Adipocyte (in vitro differentiated cells): ENCODE measurements around the gene TMEM123.

ENCODE experiments used
- DNase-seq: peaks from one replicate; pipeline ENCODE4 v3.0.0-alpha.2; 2015; ENCODE audit warnings: low read depth
- H3K27me3 ChIP-seq: replicated peaks from 2 replicates; pipeline ENCODE4 v1.7.0; 2013; ENCODE audit warnings: mild to moderate bottlenecking, low read length, moderate library complexity; ENCODE audit not compliant: control insufficient read depth, insufficient read depth
- H3K36me3 ChIP-seq: 2 replicates; pipeline ENCODE4 v1.7.0; 2013; ENCODE audit warnings: low read length, mild to moderate bottlenecking, moderate library complexity; ENCODE audit not compliant: control insufficient read depth, insufficient read depth, severe bottlenecking
- H3K4me1 ChIP-seq: 2 replicates; pipeline ENCODE4 v1.7.0; 2013; ENCODE audit warnings: mild to moderate bottlenecking, low read length, moderate library complexity; ENCODE audit not compliant: control insufficient read depth, insufficient read depth
- H3K4me3 ChIP-seq: 2 replicates; pipeline ENCODE4 v1.7.0; 2013; ENCODE audit warnings: mild to moderate bottlenecking, low read length, moderate library complexity
- H3K9ac ChIP-seq: 2 replicates; pipeline ENCODE4 v1.7.0; 2013; ENCODE audit warnings: mild to moderate bottlenecking, low read length, moderate library complexity
- H3K9me3 ChIP-seq: 2 replicates; pipeline ENCODE4 v1.7.0; 2013; ENCODE audit warnings: mild to moderate bottlenecking, low read length, moderate library complexity; ENCODE audit not compliant: control insufficient read depth

Gene TMEM123

GRCh38 chr11:102407901-102408300 is 44.7 kb downstream of the TMEM123 start:
- Histone ChIP-seq H3K4me3 (no peak overlapping the region), H3K27me3 (no peaks in the 10 kb centered on the region), H3K36me3 (peaks cover 25% of the 10 kb centered on the region), H3K9ac (no peak overlapping the region), H3K4me1 (peaks cover 7% of the 10 kb centered on the region), H3K9me3 (no peaks in the 10 kb centered on the region)
- no peak for DNase-seq

GRCh38 chr11:102406099-102406498 is 46.5 kb downstream of the TMEM123 start:
- H3K4me3 ChIP-seq: no peak overlapping the region
- no peaks in the 10 kb centered on the region for H3K27me3 ChIP-seq
- H3K36me3 ChIP-seq: peaks cover 40% of the 10 kb centered on the region
- H3K9me3 ChIP-seq: no peaks in the 10 kb centered on the region
- peaks cover 4% of the 10 kb centered on the region for H3K4me1 ChIP-seq
- DNase-seq: no peak
- no peak overlapping the region for H3K9ac ChIP-seq

- Histone ChIP-seq H3K4me3 (no peak overlapping the region), H3K9ac (no peak overlapping the region), H3K36me3 (peaks cover 46% of the 10 kb centered on the region), H3K4me1 (peaks cover 4% of the 10 kb centered on the region), H3K27me3 (no peaks in the 10 kb centered on the region), H3K9me3 (no peaks in the 10 kb centered on the region)
- DNase-seq: no peak
These were observed 47.1 kb downstream of the TMEM123 start for GRCh38 chr11:102405501-102405900.

- Histone ChIP-seq H3K4me1 (peaks cover 1% of the 10 kb centered on the region), H3K9ac (no peak overlapping the region), H3K27me3 (no peaks in the 10 kb centered on the region), H3K36me3 (peaks cover 68% of the 10 kb centered on the region), H3K4me3 (no peak overlapping the region), H3K9me3 (no peaks in the 10 kb centered on the region)
- DNase-seq: no peak
These were observed 50.0 kb downstream of the TMEM123 start for GRCh38 chr11:102402548-102402947.

GRCh38 chr11:102401905-102402304 is 50.7 kb downstream of the TMEM123 start:
- Histone ChIP-seq H3K4me1 (peaks cover 8% of the 10 kb centered on the region), H3K9me3 (no peaks in the 10 kb centered on the region), H3K4me3 (no peak overlapping the region), H3K36me3 (peaks cover 68% of the 10 kb centered on the region), H3K27me3 (no peaks in the 10 kb centered on the region), H3K9ac (no peak overlapping the region)
- DNase-seq: no peak

- H3K4me1 ChIP-seq: peaks cover 13% of the 10 kb centered on the region
- peaks cover 64% of the 10 kb centered on the region for H3K36me3 ChIP-seq
- H3K4me3 ChIP-seq: no peak overlapping the region
- no peak overlapping the region for H3K9ac ChIP-seq
- H3K9me3 ChIP-seq: no peaks in the 10 kb centered on the region
- no peak for DNase-seq
- H3K27me3 ChIP-seq: no peaks in the 10 kb centered on the region
These were observed 52.0 kb downstream of the TMEM123 start for GRCh38 chr11:102400603-102401002.

- Histone ChIP-seq H3K27me3 (no peaks in the 10 kb centered on the region), H3K4me1 (peaks cover 13% of the 10 kb centered on the region), H3K4me3 (no peak overlapping the region), H3K36me3 (peaks cover 72% of the 10 kb centered on the region), H3K9ac (no peak overlapping the region), H3K9me3 (no peaks in the 10 kb centered on the region)
- no peak for DNase-seq
These were observed 53.4 kb downstream of the TMEM123 start for GRCh38 chr11:102399189-102399588.

- no peak overlapping the region for H3K9ac ChIP-seq
- H3K4me3 ChIP-seq: no peak overlapping the region
- H3K9me3 ChIP-seq: no peaks in the 10 kb centered on the region
- H3K36me3 ChIP-seq: peaks cover 72% of the 10 kb centered on the region
- no peak for DNase-seq
- H3K4me1 ChIP-seq: peaks cover 13% of the 10 kb centered on the region
- no peaks in the 10 kb centered on the region for H3K27me3 ChIP-seq
These were observed 54.3 kb downstream of the TMEM123 start for GRCh38 chr11:102398297-102398696.

- Histone ChIP-seq H3K4me3 (no peak overlapping the region), H3K36me3 (peaks cover 74% of the 10 kb centered on the region), H3K4me1 (peaks cover 13% of the 10 kb centered on the region), H3K27me3 (no peaks in the 10 kb centered on the region), H3K9ac (no peak overlapping the region), H3K9me3 (no peaks in the 10 kb centered on the region)
- peak; percentile 28 for DNase-seq
These were observed 55.6 kb downstream of the TMEM123 start for GRCh38 chr11:102396708-102397563.

GRCh38 chr11:102395720-102396393 is 56.7 kb downstream of the TMEM123 start:
- peaks cover 74% of the 10 kb centered on the region for H3K36me3 ChIP-seq
- no peak overlapping the region for H3K4me3 ChIP-seq
- H3K9me3 ChIP-seq: no peaks in the 10 kb centered on the region
- peaks cover 13% of the 10 kb centered on the region for H3K4me1 ChIP-seq
- no peak for DNase-seq
- no peak overlapping the region for H3K9ac ChIP-seq
- no peaks in the 10 kb centered on the region for H3K27me3 ChIP-seq

- no peaks in the 10 kb centered on the region for H3K27me3 ChIP-seq
- H3K36me3 ChIP-seq: peaks cover 69% of the 10 kb centered on the region
- DNase-seq: no peak
- H3K4me1 ChIP-seq: peaks cover 13% of the 10 kb centered on the region
- H3K4me3 ChIP-seq: no peak overlapping the region
- no peaks in the 10 kb centered on the region for H3K9me3 ChIP-seq
- no peak overlapping the region for H3K9ac ChIP-seq
These were observed 59.3 kb downstream of the TMEM123 start for GRCh38 chr11:102393272-102393730.
